Small intestine (tissue), 7 donors: Measurements from ENCODE around the gene SLIT1. TPM values are rescaled to one million over a fixed set of nuclear protein-coding genes. Genes with fewer than 3 reads are reported as not detected.

Experiments used
- DNase-seq, 2 donors: peaks; one replicate each; pipeline versions ENCODE4 v3.0.0 to v3.0.0-alpha.2; 2013
- FAIRE-seq: peaks from 2 replicates; lab custom pipeline; 2012; peaks lifted over from hg19 to GRCh38; lab: Jason Lieb, UNC
- H3K27ac ChIP-seq, 3 donors: one replicate each; pipeline ENCODE4 v1.5.1; 2013; ENCODE audit warnings: low read length in 2 of 3, mild to moderate bottlenecking in 2 of 3, control low read depth in 1 of 3, inconsistent platforms in 1 of 3, low read depth in 1 of 3, moderate library complexity in 1 of 3
- H3K27me3 ChIP-seq, 3 donors: one replicate each; pipeline ENCODE4 v1.6.1; 2013; ENCODE audit warnings: low read length in 3 of 3, inconsistent platforms in 1 of 3; ENCODE audit not compliant: control insufficient read depth in 3 of 3, insufficient read depth in 3 of 3
- H3K36me3 ChIP-seq, 3 donors: one replicate each; pipeline ENCODE4 v1.6.1; 2013; ENCODE audit warnings: low read length in 3 of 3, inconsistent platforms in 1 of 3, low read depth in 1 of 3, mild to moderate bottlenecking in 1 of 3, moderate library complexity in 1 of 3; ENCODE audit not compliant: control insufficient read depth in 3 of 3, insufficient read depth in 2 of 3
- H3K4me1 ChIP-seq, 3 donors: one replicate each; pipeline ENCODE4 v1.6.1; 2013; ENCODE audit warnings: low read length in 2 of 3, inconsistent platforms in 1 of 3, low read depth in 1 of 3, mild to moderate bottlenecking in 1 of 3, moderate library complexity in 1 of 3; ENCODE audit not compliant: control insufficient read depth in 3 of 3, insufficient read depth in 2 of 3
- H3K4me3 ChIP-seq, 3 donors: one replicate each; pipeline ENCODE4 v1.5.1; 2013; ENCODE audit warnings: low read length in 3 of 3, control low read depth in 1 of 3, inconsistent platforms in 1 of 3, low read depth in 1 of 3, mild to moderate bottlenecking in 1 of 3, moderate library complexity in 1 of 3
- H3K9me3 ChIP-seq, 2 donors: one replicate each; pipeline ENCODE4 v1.6.1; 2013; ENCODE audit warnings: low read depth in 1 of 2, low read length in 1 of 2; ENCODE audit not compliant: control insufficient read depth in 2 of 2, insufficient read depth in 1 of 2
- WGBS, 3 donors: extraction: QIAGEN DNeasy Blood & Tissue Kit; methylation state at CpG; one replicate each; pipeline ENCODE4 v1.1.7; 2013; 5-methylcytosine and 5-hydroxymethylcytosine counted together
- polyA plus RNA-seq, 4 donors: library from polyadenylated mRNA; stranded (reverse) in 3 of 4; unstranded in 1 of 4; fragments of 200-250 nt in 3 of 4; fragments of 120-200 nt in 1 of 4; gene quantifications; one replicate each; pipeline versions ENCODE4 v1.2.1 to v1.2.3, GENCODE V29; 2013
- donor health status: healthy with polysubstance abuse.
- donor health status: control.
- donor health status: control.
- donor health status: Bipolar disorder and iron deficiency.
- donor health status: healthy.

Gene SLIT1
- polyA plus RNA-seq, 4 donors: under 0.01 to 0.40 (median 0.12) TPM; not detected in 1

DNA sequence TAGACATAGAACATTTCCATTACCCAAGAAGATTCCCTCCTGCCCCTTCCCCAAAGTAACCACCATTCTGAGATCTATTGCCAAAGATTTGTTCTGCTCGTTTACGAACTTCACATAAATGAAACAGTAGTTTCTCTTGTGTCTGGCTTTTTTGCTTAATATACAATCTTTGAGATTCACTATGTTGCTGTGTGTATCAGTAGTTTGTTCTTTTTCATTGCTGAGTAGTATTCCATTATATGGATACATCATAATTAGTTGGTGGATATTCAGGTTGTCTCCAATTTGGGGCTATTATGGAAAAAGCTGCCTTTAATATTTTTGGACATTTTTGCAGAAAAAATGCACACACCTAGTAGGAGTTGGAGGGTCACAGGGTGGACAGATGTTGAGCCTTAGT, 124.3 kb downstream of the SLIT1 start:
- H3K9me3 ChIP-seq: no peaks in the 10 kb centered on the region
- H3K4me1 ChIP-seq: no peaks in the 10 kb centered on the region
- H3K4me3 ChIP-seq: no peak overlapping the region
- H3K27me3 ChIP-seq: peaks cover 0 to 3% (median 0%) of the 10 kb centered on the region in 3 donors
- H3K27ac ChIP-seq: no peak overlapping the region
- no peak for FAIRE-seq
- H3K36me3 ChIP-seq: no peaks in the 10 kb centered on the region
- DNase-seq: no peak
- WGBS, 3 donors: 92 to 97% (median 94%) methylated on average over 2 of the region's 2 CpGs

DNA sequence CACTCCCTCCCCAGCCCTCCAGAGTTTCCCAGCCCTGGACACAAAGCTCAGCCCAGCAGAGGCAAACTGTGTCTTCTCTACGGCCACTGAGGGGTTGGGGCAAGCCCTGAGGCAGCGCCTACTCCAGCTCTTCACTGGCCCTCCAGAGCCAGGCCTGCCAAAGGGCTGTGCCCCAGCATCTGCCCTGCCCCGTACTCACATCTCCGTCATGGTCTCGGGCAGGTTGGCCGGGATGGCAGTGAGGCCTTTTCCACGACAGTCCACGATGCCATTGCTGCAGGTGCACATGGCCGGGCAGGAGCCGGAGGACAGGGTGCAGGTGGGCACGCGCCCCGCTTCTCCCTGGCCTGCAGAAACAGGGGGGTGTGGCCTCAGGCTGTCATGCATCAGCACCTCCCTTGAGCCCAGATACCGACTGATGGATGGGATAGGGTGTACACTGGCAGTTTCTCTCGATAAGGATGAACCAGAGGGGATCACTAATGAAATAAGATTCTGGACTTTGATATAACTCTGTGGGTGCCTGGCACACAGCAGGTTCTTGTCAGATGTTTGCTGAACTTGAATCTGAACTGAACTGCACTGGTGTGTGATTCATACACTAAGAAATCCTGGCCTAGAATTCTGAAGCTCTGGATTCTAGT, 125.2 kb downstream of the SLIT1 start:
- FAIRE-seq: no peak
- Histone ChIP-seq H3K27ac (no peak overlapping the region), H3K4me1 (no peaks in the 10 kb centered on the region), H3K4me3 (no peak overlapping the region), H3K27me3 (peaks cover 0 to 3% (median 0%) of the 10 kb centered on the region in 3 donors), H3K9me3 (no peaks in the 10 kb centered on the region), H3K36me3 (no peaks in the 10 kb centered on the region)
- DNase-seq: no peak
- WGBS, 3 donors: 68 to 82% (median 69%) methylated on average over 14 to 15 of the region's 15 CpGs

DNA sequence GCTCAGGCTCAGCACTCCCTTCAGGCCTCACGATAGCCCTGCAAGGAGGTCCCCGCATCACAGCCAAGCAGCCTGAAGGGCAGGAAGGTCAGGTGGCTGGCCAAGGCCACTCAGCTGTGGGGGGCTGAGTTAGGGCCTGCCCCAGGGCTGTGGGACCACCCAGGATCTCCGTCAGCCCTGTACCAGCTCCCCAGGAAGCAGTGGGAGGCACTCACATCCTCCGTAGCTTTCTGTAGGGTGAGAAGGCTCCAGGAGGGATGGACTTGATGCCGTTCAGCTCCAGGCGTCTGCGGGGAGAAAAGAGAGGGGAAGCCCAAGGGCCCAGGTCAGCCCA, 125.9 kb downstream of the SLIT1 start:
- Histone ChIP-seq H3K27ac (no peak overlapping the region), H3K9me3 (no peaks in the 10 kb centered on the region), H3K4me1 (no peaks in the 10 kb centered on the region), H3K27me3 (no peaks in the 10 kb centered on the region), H3K36me3 (no peaks in the 10 kb centered on the region), H3K4me3 (no peak overlapping the region)
- DNase-seq: no peak
- WGBS, 3 donors: 76 to 89% (median 87%) methylated on average over 7 of the region's 7 CpGs
- no peak for FAIRE-seq

DNA sequence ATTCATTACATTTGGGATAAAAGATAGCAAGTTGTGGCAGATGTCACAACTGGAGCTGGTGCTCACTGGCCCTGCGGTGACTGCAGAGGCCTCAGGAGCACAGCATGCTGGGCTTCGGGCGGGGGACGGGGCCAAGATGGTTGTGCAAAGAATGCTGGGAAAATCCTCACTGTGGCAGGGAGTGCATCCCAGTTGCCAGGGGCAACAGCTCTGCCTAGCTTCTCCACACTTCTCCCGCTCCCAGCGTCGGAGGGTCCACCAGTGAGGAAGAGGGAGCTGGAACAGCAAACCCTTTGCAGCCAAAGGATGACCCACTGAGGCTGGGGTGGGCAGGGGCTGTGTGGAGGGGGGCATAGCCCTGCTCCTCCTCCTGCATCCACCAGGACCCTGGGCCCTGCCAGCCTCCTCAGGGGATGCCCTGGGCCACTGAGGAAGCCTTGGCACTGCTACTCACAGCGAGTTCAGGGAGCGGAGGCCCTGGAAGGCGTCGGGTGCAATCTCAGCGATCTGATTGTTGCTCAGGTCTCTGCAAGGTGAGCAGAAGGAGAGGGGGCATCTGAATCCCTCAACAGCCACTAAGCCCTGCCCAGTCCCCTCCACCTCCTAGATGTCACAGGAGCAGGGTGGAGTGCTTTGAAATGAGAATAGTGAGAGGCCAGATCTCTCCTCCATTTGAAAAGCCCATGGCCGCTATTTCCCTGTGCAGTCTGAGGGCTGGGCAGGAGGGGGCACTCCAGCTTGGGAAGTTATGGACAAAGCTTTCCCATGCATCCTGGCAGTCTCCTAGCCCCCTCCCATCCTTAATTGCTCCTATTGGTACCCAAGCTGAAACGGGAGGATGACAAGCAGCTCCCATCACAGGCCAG, 126.5 kb downstream of the SLIT1 start:
- Histone ChIP-seq H3K9me3 (no peaks in the 10 kb centered on the region), H3K27ac (no peak overlapping the region), H3K4me1 (no peaks in the 10 kb centered on the region), H3K4me3 (no peak overlapping the region), H3K27me3 (no peaks in the 10 kb centered on the region), H3K36me3 (no peaks in the 10 kb centered on the region)
- DNase-seq: no peak
- FAIRE-seq: no peak
- WGBS, 3 donors: 85 to 93% (median 91%) methylated on average over 13 to 14 of the region's 14 CpGs

DNA sequence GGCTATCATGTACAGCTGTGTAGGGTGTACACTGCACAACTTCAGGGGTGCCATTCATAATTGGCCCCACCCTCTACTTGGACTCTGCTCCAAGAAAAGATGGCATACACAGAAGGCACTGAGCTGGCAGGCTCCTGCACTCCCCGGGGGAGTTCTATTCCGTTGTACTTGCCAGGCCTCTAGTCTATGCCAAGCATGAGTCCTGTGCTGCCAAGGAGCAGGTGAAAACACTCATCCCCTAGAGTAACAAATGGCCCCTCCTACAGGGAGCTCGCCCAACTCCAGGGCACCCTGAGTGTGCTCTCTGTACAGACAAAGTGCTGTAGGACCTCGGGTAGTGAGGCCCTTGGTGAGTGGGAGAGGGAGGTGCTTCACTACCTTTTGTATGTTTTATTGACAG, 127.2 kb downstream of the SLIT1 start:
- H3K4me1 ChIP-seq: no peaks in the 10 kb centered on the region
- H3K36me3 ChIP-seq: no peaks in the 10 kb centered on the region
- no peak overlapping the region for H3K27ac ChIP-seq
- H3K27me3 ChIP-seq: no peaks in the 10 kb centered on the region
- no peak for FAIRE-seq
- no peaks in the 10 kb centered on the region for H3K9me3 ChIP-seq
- H3K4me3 ChIP-seq: no peak overlapping the region
- DNase-seq: peak in 1 of 2 donors; percentile 37
- 17 to 41% (median 23%) methylated on average over 4 of the region's 4 CpGs for WGBS, 3 donors

DNA sequence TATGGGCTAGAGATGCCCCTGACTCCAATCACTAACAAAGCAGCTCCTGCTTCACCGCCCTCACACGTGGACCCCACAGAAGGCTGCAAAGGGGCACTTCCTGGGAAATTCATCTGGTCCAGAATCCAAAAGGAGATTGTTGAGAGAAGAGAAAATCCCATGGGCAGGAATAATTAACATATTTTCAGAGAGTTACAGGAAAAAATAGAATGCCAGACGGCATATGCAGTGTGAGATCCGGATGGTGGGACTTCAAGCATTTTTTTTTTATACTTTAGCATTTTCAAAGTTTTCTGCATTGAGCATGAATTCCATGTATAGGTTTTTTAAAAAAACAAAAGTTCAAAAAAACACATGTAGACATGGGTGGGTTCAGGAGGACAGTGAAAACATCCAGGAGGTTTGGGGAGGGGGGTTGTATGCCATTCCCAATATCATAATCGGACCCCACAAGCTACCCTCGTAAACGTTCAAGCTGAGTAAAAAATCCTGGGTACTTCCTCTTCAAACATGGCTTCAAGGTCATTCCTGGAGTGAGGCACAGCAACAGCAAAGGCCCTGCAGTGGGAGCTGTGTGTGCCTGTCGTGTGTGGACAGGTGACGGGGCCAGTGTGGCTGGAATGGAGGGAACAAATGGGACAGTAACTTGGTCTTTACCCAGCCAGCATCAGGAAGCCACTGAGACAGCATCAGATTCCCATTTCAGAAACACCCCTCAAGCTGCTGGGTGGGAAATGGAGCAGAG, 128.1 kb downstream of the SLIT1 start:
- H3K9me3 ChIP-seq: no peaks in the 10 kb centered on the region
- no peak overlapping the region for H3K27ac ChIP-seq
- no peak for DNase-seq
- H3K27me3 ChIP-seq: no peaks in the 10 kb centered on the region
- 70 to 73% (median 71%) methylated on average over 9 of the region's 9 CpGs for WGBS, 3 donors
- no peaks in the 10 kb centered on the region for H3K4me1 ChIP-seq
- FAIRE-seq: no peak
- H3K4me3 ChIP-seq: no peak overlapping the region
- H3K36me3 ChIP-seq: no peaks in the 10 kb centered on the region

DNA sequence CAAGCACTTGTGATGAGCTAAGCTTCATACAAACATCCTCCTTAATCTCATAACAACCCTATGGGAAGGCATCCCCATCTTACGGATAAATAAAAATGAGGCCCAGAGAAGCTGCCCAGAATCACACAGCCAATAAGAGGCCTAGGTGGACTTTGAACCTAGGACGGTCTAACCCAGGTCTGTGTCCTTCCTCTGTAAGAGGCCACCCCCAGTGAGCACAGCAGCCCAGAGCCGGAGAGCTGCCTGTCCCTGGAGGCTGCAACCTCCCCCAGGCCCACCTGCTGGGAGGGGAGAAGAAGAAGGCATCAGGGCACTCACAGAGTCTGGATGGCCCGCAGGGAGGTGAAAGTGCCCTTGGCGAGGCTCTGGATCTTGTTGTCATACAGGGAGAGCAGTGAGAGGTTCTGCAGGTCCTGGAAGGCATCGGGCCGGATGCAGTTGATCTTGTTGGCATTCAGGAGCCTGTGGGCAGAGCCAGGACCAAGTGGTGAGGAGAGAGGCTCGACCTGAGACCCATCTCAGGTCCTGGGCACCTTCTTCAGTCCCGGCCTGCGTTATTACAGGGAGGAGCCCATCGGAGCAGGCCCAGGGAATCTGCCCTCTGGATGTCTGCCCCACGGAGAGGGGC, 129.6 kb downstream of the SLIT1 start:
- DNase-seq: no peak
- no peak overlapping the region for H3K27ac ChIP-seq
- H3K36me3 ChIP-seq: no peaks in the 10 kb centered on the region
- no peak overlapping the region for H3K4me3 ChIP-seq
- 84 to 85% (median 84%) methylated on average over 12 of the region's 12 CpGs for WGBS, 3 donors
- no peaks in the 10 kb centered on the region for H3K9me3 ChIP-seq
- FAIRE-seq: no peak
- H3K4me1 ChIP-seq: no peaks in the 10 kb centered on the region
- H3K27me3 ChIP-seq: no peaks in the 10 kb centered on the region

DNA sequence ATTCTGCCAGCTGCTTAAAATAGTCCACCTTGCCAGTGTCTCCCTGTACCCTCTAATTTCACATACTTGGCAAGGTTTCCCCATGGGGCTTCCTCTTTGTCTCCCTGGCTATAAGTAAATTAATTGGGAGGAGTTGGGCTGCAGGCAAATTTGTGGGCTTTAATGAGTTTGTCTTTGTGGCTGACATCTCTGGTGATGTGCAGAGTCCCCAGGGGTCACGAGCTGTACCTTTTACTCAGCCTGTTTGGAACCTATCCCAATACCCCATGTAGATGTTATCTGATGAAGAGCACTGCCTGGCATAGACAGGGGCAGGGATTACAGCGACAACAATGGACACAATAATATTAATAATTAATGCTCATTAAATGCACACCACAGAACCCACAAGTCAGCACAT, 132.5 kb downstream of the SLIT1 start:
- FAIRE-seq (no peak), DNase-seq (no peak)
- H3K36me3 ChIP-seq: no peaks in the 10 kb centered on the region
- WGBS, 3 donors: 57 to 74% (median 65%) methylated on average over 2 of the region's 2 CpGs
- H3K27ac ChIP-seq: no peak overlapping the region
- H3K4me1 ChIP-seq: no peaks in the 10 kb centered on the region
- no peaks in the 10 kb centered on the region for H3K9me3 ChIP-seq
- H3K27me3 ChIP-seq: no peaks in the 10 kb centered on the region
- no peak overlapping the region for H3K4me3 ChIP-seq
